ENCODE data around the gene EVI5.

Gene EVI5

DNA sequence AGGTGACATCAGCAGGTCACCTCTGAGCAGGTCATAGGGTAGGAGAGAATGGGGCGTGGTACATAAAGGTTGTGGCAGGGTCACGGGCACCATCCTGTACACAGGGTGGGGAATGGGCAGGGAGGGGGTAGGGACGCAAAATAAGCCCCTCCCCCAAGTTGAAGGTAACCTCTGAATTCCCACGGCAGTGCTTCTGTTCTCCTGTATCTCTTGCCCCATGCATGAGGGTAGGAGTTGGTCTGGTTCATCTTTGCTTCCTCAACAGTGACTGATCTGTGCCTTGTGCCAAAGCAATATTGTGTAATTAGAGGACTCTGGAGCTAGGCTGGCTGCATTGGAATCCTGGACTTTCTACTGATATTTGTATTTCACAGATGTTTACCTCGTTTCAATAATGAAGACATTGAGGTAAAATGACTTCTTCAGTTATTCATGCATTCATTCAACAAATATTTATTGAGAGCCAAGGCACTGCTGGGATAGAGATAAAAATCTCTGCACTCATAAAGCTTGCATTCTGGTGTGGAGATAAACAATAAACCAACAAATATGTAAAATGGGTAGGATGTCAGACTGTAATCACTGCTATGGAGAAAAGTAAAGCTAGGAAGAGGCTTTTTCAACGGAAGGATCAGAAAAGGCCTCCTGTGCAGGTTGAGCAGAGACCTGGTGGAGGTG, 279.8 kb downstream of the EVI5 start:
- Histone ChIP-seq H3K9ac (ENCODE audit: low read depth in 1 of 2, low read length in 2 of 2) (no peak overlapping the region), H3K36me3 (ENCODE audit: control insufficient read depth in 1 of 2, insufficient read depth in 2 of 2, low read length in 2 of 2) (no peaks in the 10 kb centered on the region)

DNA sequence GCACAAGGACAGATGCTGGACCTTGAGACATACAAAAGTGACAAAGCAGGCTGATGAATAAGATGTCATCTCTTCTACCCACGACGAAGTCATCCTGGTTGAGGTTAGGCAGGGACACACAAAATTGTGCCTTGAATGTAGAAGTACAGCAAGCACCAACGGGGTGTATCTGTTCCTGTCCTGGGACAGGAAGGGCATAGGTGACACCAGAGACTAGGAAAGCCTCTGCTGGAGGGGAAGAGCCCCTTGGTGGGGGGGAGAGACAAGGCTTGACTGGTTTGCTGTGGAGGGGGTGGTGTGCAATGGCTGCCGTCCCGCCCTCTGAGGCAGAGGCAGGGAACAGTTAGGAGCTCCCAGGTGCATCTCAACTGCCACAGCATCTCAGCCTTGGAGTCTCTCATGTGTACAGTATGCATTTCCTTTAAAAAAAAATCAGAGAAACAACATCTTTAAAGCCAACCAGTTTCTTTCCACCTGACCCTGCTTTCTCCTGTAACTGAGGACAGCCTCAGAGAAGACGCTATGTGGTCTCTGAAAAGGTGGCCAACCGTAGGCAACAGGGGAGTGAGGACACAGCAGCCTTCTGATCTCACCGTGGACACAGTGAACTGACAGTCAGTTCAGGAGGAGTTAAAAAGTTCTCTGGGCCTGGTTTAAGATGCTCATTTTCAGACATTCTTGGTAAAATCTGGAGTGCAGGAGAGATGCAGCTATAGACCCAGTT, 280.5 kb downstream of the EVI5 start:
- H3K27ac ChIP-seq (ENCODE audit: low read depth, low read length) = no peak overlapping the region
- no peaks in the 10 kb centered on the region for H3K4me1 ChIP-seq (ENCODE audit: control insufficient read depth in 1 of 2, insufficient read depth in 2 of 2, low read length in 2 of 2)
- no peak overlapping the region for H3K4me3 ChIP-seq (ENCODE audit: low read depth in 1 of 2, low read length in 2 of 2)
- no peak overlapping the region for H3K9ac ChIP-seq (ENCODE audit: low read depth in 1 of 2, low read length in 2 of 2)
- no peaks in the 10 kb centered on the region for H3K36me3 ChIP-seq (ENCODE audit: control insufficient read depth in 1 of 2, insufficient read depth in 2 of 2, low read length in 2 of 2)
- no peaks in the 10 kb centered on the region for H3K27me3 ChIP-seq (ENCODE audit: control insufficient read depth in 1 of 2, insufficient read depth in 2 of 2, low read length in 2 of 2)
- H3K9me3 ChIP-seq (ENCODE audit: control insufficient read depth in 1 of 2, low read length in 2 of 2) = no peaks in the 10 kb centered on the region

More for the DNA sequence above, 279.8 kb downstream of the EVI5 start:
- Histone ChIP-seq H3K4me3 (ENCODE audit: low read depth in 1 of 2, low read length in 2 of 2) (no peak overlapping the region), H3K4me1 (ENCODE audit: control insufficient read depth in 1 of 2, insufficient read depth in 2 of 2, low read length in 2 of 2) (no peaks in the 10 kb centered on the region), H3K27me3 (ENCODE audit: control insufficient read depth in 1 of 2, insufficient read depth in 2 of 2, low read length in 2 of 2) (no peaks in the 10 kb centered on the region), H3K27ac (ENCODE audit: low read depth, low read length) (no peak overlapping the region), H3K9me3 (ENCODE audit: control insufficient read depth in 1 of 2, low read length in 2 of 2) (no peaks in the 10 kb centered on the region)

DNA sequence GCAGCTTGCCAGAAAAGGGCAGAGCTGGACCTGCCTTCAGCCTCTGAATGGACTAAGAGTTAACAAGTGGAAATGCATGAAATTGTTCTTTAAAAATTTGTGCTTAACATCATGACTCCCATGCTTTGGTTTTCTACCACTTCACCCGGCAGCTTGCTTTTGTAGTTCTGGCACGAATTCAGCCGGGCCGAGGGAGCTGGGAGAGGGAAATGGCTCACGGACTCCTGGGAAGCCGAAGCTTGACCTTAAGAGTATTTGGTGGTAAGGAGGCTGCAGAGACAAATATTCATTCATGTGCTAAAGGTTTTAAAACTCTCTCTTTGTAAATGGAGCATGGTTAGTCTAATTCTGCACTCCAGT, 281.0 kb downstream of the EVI5 start:
- no peak overlapping the region for H3K9ac ChIP-seq (ENCODE audit: low read depth in 1 of 2, low read length in 2 of 2)
- no peaks in the 10 kb centered on the region for H3K9me3 ChIP-seq (ENCODE audit: control insufficient read depth in 1 of 2, low read length in 2 of 2)
- H3K27me3 ChIP-seq (ENCODE audit: control insufficient read depth in 1 of 2, insufficient read depth in 2 of 2, low read length in 2 of 2) = no peaks in the 10 kb centered on the region
- H3K4me3 ChIP-seq (ENCODE audit: low read depth in 1 of 2, low read length in 2 of 2) = no peak overlapping the region
- no peaks in the 10 kb centered on the region for H3K4me1 ChIP-seq (ENCODE audit: control insufficient read depth in 1 of 2, insufficient read depth in 2 of 2, low read length in 2 of 2)
- no peaks in the 10 kb centered on the region for H3K36me3 ChIP-seq (ENCODE audit: control insufficient read depth in 1 of 2, insufficient read depth in 2 of 2, low read length in 2 of 2)
- no peak overlapping the region for H3K27ac ChIP-seq (ENCODE audit: low read depth, low read length)

DNA sequence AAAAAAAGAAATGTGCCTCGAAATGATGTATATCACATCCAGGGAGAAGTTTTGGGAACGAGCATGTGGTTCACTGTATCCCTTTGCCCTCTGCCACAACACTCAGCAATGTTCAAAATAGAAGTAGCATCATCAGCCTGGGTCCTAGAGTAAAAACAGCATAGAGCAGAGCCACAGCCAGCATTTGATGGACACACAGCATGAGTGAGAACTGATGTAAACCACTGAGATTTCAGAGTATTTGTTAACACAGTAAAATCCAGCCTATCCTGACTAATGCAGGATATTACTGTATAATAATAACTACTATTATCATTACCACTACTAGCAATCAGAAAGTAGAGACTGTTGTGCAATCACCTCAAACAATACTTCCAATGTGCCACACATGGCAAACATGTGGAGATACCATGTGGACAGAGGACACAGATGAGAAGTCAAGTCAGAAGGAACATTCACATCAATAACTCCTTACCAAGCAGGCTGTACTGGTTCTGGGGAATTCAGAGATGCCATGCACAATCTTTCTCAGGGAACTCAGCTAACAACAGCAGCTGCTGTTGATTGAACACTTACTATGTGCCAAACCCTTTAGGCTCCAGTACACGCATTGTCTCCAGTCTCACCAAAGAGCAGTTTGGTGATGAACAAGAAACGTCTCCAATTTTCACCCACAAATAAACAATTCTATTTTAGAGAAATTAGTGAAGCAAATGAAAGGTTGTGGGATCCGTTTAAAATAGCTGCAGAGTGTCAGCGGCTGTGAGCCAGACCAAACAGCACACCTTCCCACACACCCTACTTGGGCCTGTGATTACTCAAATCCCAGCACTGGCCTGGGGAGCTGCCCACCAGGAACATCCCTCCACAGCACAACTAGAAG, 281.6 kb downstream of the EVI5 start:
- Histone ChIP-seq H3K27ac (ENCODE audit: low read depth, low read length) (no peak overlapping the region), H3K4me3 (ENCODE audit: low read depth in 1 of 2, low read length in 2 of 2) (no peak overlapping the region), H3K9ac (ENCODE audit: low read depth in 1 of 2, low read length in 2 of 2) (no peak overlapping the region), H3K27me3 (ENCODE audit: control insufficient read depth in 1 of 2, insufficient read depth in 2 of 2, low read length in 2 of 2) (no peaks in the 10 kb centered on the region), H3K9me3 (ENCODE audit: control insufficient read depth in 1 of 2, low read length in 2 of 2) (no peaks in the 10 kb centered on the region), H3K4me1 (ENCODE audit: control insufficient read depth in 1 of 2, insufficient read depth in 2 of 2, low read length in 2 of 2) (no peaks in the 10 kb centered on the region), H3K36me3 (ENCODE audit: control insufficient read depth in 1 of 2, insufficient read depth in 2 of 2, low read length in 2 of 2) (no peaks in the 10 kb centered on the region)

DNA sequence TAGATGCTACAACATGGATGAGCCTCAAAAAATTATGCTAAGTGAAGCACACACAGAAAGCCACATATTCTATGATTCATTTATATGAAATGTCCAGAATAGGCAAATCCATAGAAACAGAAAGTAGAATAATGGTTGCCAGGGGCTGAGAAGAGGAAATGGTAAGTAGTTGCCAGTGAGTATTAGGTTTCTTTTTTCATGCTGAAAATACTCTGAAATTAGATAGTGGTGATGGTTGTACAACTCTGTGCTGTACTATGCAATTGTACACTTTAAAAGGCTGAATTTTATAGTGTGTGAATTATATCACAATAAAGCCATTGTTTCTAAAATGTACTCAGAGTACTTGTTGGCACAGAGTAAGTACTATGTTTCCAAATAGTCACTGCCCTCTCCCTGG, 282.7 kb downstream of the EVI5 start:
- no peaks in the 10 kb centered on the region for H3K4me1 ChIP-seq (ENCODE audit: control insufficient read depth in 1 of 2, insufficient read depth in 2 of 2, low read length in 2 of 2)
- no peaks in the 10 kb centered on the region for H3K36me3 ChIP-seq (ENCODE audit: control insufficient read depth in 1 of 2, insufficient read depth in 2 of 2, low read length in 2 of 2)
- H3K4me3 ChIP-seq (ENCODE audit: low read depth in 1 of 2, low read length in 2 of 2) = no peak overlapping the region
- H3K27me3 ChIP-seq (ENCODE audit: control insufficient read depth in 1 of 2, insufficient read depth in 2 of 2, low read length in 2 of 2) = no peaks in the 10 kb centered on the region
- no peaks in the 10 kb centered on the region for H3K9me3 ChIP-seq (ENCODE audit: control insufficient read depth in 1 of 2, low read length in 2 of 2)
- H3K9ac ChIP-seq (ENCODE audit: low read depth in 1 of 2, low read length in 2 of 2) = no peak overlapping the region
- H3K27ac ChIP-seq (ENCODE audit: low read depth, low read length) = no peak overlapping the region

DNA sequence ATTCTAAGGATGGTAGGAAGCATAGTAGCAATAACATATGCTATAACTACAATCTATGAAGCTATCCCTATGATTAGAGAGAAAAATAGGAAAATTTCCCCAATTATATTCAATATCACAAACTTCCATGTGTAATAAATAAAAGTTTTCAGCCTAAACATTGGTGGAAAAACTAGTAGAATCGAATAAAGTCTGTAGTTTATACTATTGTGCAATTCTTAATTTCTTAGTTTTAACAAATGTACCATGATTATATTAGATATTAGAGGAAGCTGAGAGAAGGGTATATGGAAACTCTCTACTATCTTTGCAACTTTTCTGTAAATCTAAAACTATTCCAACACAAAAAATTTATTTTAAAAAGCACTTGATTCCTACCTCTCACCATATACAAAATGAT, 284.4 kb downstream of the EVI5 start:
- H3K4me3 ChIP-seq (ENCODE audit: low read depth in 1 of 2, low read length in 2 of 2) = no peak overlapping the region
- no peak overlapping the region for H3K27ac ChIP-seq (ENCODE audit: low read depth, low read length)
- no peaks in the 10 kb centered on the region for H3K27me3 ChIP-seq (ENCODE audit: control insufficient read depth in 1 of 2, insufficient read depth in 2 of 2, low read length in 2 of 2)
- no peaks in the 10 kb centered on the region for H3K36me3 ChIP-seq (ENCODE audit: control insufficient read depth in 1 of 2, insufficient read depth in 2 of 2, low read length in 2 of 2)
- H3K9me3 ChIP-seq (ENCODE audit: control insufficient read depth in 1 of 2, low read length in 2 of 2) = no peaks in the 10 kb centered on the region
- H3K9ac ChIP-seq (ENCODE audit: low read depth in 1 of 2, low read length in 2 of 2) = no peak overlapping the region
- H3K4me1 ChIP-seq (ENCODE audit: control insufficient read depth in 1 of 2, insufficient read depth in 2 of 2, low read length in 2 of 2) = no peaks in the 10 kb centered on the region

DNA sequence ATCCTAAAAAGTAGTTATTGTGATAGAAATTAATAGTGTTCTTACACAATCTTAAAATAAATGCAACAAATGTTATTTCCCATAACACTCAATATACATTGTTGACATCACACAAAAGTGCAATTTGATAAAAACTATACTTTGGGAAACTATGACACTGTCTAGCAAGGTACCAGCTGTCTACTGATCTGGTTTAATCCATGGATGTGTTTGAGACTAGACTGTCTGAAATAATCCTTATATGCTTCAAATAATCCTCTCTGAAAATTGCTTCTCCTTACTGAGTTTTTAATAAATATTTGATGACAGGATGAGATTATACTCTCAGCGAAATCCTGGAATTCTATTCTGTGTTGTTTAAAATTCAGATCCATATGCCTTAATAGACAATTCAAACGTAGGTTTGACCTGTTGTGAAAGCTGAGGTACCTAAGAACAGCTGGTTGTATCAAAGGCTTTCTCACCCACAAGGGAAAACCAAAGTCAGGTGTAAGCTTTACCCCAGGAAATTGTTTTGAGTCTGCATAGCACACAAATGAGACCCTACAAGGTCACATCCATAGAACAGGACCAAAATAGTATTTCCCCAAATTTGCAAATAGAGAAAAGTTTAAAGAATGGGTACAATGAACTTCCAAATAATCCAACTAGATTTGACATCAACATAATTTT, 289.4 kb downstream of the EVI5 start:
- Histone ChIP-seq H3K27me3 (ENCODE audit: control insufficient read depth in 1 of 2, insufficient read depth in 2 of 2, low read length in 2 of 2) (no peaks in the 10 kb centered on the region), H3K9me3 (ENCODE audit: control insufficient read depth in 1 of 2, low read length in 2 of 2) (no peaks in the 10 kb centered on the region), H3K4me1 (ENCODE audit: control insufficient read depth in 1 of 2, insufficient read depth in 2 of 2, low read length in 2 of 2) (no peaks in the 10 kb centered on the region), H3K27ac (ENCODE audit: low read depth, low read length) (no peak overlapping the region), H3K9ac (ENCODE audit: low read depth in 1 of 2, low read length in 2 of 2) (no peak overlapping the region), H3K4me3 (ENCODE audit: low read depth in 1 of 2, low read length in 2 of 2) (no peak overlapping the region), H3K36me3 (ENCODE audit: control insufficient read depth in 1 of 2, insufficient read depth in 2 of 2, low read length in 2 of 2) (no peaks in the 10 kb centered on the region)

DNA sequence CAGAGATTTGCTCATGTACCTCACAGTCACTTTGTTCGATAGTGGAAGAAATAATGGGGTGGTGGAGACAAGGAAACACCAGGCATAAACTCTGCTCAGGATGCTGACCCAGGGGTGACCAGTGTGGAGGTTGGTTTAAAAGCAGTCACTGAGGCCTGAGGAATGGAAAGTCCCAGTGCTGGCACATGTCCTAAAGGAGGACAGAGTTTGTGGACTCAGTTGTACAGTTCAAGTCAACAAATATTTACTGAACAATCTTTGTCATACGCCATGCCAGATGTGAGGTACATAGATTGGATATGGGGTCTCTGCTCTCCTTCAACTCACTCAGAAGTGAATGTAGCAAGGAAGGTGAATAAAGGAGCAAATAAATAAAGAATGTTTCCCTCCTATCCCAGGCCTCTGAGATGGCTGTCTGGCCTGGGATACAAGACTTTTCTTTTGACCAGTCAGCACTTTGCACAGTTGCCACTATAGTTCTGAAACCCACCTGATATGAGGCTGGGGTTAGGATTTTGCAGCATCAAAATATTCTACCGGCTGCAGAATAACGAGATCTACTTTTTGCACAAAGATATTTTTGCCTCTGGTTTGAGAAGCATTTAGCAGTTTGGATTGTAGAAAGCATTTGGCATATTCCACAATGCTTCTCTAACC, 290.3 kb downstream of the EVI5 start:
- no peaks in the 10 kb centered on the region for H3K4me1 ChIP-seq (ENCODE audit: control insufficient read depth in 1 of 2, insufficient read depth in 2 of 2, low read length in 2 of 2)
- no peaks in the 10 kb centered on the region for H3K27me3 ChIP-seq (ENCODE audit: control insufficient read depth in 1 of 2, insufficient read depth in 2 of 2, low read length in 2 of 2)
- no peak overlapping the region for H3K9ac ChIP-seq (ENCODE audit: low read depth in 1 of 2, low read length in 2 of 2)
- H3K4me3 ChIP-seq (ENCODE audit: low read depth in 1 of 2, low read length in 2 of 2) = no peak overlapping the region
- H3K36me3 ChIP-seq (ENCODE audit: control insufficient read depth in 1 of 2, insufficient read depth in 2 of 2, low read length in 2 of 2) = no peaks in the 10 kb centered on the region
- no peaks in the 10 kb centered on the region for H3K9me3 ChIP-seq (ENCODE audit: control insufficient read depth in 1 of 2, low read length in 2 of 2)
- no peak overlapping the region for H3K27ac ChIP-seq (ENCODE audit: low read depth, low read length)

DNA sequence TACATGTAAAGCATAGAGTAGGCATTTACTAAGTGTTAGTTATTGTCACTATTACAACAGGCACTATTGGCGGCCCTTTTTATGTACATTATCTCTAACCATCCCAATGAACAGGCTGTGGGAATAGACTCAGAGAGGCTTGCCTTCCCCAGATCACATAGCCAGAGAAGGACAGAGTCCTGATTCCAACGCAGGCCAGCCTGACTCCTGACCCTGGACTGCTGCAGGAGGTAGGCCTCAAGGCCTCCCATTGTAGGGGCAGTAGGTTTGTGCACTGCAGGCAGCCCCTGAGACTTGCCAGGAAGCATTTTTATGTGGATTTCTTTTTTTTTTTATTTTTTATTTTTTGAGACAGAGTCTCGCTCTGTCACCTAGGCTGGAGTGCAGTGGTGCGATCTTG, 291.8 kb downstream of the EVI5 start:
- H3K36me3 ChIP-seq (ENCODE audit: control insufficient read depth in 1 of 2, insufficient read depth in 2 of 2, low read length in 2 of 2) = no peaks in the 10 kb centered on the region
- H3K4me1 ChIP-seq (ENCODE audit: control insufficient read depth in 1 of 2, insufficient read depth in 2 of 2, low read length in 2 of 2) = no peaks in the 10 kb centered on the region
- no peak overlapping the region for H3K27ac ChIP-seq (ENCODE audit: low read depth, low read length)
- H3K9ac ChIP-seq (ENCODE audit: low read depth in 1 of 2, low read length in 2 of 2) = no peak overlapping the region
- no peaks in the 10 kb centered on the region for H3K9me3 ChIP-seq (ENCODE audit: control insufficient read depth in 1 of 2, low read length in 2 of 2)
- no peak overlapping the region for H3K4me3 ChIP-seq (ENCODE audit: low read depth in 1 of 2, low read length in 2 of 2)
- H3K27me3 ChIP-seq (ENCODE audit: control insufficient read depth in 1 of 2, insufficient read depth in 2 of 2, low read length in 2 of 2) = peaks cover 0 to 8% of the 10 kb centered on the region in 2 donors
